CMK (cell line): ENCODE results near the gene PIGZ.

Experiments
- DNase-seq: peaks from one replicate; pipeline ENCODE4 v3.0.0-alpha.2; 2010; ENCODE audit warnings: low read depth

The PIGZ gene, protein sequence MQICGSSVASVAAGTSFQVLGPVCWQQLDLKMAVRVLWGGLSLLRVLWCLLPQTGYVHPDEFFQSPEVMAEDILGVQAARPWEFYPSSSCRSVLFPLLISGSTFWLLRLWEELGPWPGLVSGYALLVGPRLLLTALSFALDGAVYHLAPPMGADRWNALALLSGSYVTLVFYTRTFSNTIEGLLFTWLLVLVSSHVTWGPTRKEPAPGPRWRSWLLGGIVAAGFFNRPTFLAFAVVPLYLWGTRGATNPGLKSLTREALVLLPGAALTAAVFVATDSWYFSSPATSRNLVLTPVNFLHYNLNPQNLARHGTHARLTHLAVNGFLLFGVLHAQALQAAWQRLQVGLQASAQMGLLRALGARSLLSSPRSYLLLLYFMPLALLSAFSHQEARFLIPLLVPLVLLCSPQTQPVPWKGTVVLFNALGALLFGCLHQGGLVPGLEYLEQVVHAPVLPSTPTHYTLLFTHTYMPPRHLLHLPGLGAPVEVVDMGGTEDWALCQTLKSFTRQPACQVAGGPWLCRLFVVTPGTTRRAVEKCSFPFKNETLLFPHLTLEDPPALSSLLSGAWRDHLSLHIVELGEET

DNA sequence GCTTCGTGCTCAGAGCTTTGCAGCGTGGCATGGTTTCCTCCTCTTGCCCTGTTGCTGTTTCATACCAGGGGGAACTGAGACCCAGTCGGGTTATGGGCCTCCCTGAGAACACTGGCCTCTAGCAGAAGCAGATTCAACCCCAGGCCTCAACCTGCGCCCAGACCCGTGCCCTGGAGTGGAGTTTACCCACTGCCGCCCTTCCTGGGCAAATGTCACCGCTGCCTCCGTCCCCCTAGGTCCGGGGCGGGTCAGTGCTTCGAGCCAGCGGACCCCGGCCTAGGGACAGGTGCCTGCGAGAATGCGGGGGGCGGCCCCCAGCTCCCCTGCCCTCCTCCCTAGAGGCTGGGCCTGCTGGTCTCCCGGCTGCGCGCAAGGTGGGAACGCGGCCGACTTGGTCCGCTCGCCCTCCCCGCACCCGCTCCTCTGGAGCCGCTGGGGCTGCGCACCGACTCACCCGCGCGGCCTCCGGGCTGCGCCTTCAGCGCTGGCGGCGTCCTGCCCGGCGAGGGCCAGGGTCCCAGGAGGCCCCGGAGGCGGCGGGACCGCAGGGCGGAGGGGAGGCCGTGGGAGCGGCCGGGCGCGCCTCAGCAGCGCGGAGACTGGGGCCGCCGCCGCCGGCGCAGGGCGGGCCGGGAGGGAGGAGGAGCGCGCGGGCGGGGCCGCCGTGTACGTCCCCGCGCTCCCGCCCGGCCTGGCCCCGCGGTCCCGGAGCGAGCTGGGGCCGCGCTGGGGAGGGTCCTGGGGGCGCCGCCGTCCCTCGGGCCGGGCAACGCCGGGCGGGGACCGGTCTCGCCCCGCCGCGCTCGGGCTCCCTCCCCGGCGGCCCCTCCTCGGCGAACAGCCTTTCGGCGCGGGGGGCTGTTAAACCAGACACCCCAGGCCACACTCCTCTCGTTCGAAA, at the start of gene PIGZ:
Gene PIGZ (minus strand): TSS at position 601 of the 901 bp plus-strand sequence. CDS start 16,802 bp downstream, outside the sequence.
- no peak for DNase-seq

DNA sequence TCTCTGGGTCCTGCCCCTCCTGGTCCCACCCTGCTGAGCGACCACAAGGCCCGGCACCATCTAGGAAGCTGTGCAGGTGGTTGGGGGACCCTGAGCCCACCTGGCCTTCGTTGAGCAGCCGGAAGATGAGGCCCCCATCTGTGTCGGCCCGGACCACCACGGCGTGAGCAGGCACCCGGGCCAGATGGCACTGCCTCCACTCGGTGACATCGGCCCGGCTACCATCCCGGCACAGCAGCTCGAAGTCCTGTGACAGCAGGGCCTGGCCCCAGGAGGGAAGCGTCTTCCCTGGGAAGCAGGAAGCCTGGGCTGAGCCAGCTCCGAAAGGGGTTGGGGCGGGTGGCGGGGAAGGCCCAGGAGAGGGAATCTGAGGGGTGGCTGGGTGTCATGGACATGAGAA, 48.4 kb upstream of the PIGZ start:
- no peak for DNase-seq

DNA sequence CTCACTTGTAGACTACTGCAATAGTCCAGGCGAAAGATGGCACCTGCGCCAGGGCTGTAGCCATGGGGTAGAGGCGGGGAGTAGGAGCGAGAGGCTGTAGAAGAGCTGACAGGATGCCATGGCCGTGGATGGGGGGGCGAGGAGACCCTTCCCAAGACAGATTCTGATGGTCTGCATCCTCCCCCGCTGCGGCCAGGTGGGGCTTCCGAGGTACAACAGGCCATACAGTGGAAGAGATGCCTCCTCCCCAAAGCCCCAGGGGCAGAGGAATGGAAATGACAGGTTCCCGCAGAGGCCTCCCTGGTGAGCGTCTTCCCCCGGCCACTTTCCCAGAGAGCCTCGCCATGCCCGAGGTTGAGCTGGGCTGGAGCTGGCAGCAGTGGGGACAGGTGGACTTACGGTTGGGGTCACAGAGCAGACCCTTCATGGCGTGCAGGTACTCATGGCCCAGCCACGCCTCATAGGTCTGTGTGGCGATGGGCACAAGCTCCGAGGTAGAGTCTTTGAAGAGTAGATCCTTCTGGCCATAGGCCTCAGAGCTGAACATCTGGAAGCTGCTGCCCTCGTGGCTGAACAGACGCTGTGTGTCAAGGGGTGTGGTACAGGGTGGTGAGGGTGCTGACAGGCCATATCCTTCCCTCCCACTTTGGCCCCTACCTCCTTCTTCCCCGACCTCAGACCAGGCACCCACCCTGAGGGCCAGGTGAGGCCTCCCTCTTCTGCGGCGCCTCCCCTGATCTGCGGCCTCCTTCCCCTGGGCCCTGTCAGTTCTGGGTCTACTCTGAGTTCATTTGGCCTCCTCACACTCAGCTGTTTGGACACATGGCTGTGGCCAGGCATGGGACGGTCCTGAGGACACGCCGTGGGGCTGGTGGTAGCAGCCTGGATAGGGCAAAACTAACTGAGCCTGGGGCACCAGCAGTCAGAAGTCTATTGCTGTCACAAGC, 47.4 kb upstream of the PIGZ start:
- no peak for DNase-seq

DNA sequence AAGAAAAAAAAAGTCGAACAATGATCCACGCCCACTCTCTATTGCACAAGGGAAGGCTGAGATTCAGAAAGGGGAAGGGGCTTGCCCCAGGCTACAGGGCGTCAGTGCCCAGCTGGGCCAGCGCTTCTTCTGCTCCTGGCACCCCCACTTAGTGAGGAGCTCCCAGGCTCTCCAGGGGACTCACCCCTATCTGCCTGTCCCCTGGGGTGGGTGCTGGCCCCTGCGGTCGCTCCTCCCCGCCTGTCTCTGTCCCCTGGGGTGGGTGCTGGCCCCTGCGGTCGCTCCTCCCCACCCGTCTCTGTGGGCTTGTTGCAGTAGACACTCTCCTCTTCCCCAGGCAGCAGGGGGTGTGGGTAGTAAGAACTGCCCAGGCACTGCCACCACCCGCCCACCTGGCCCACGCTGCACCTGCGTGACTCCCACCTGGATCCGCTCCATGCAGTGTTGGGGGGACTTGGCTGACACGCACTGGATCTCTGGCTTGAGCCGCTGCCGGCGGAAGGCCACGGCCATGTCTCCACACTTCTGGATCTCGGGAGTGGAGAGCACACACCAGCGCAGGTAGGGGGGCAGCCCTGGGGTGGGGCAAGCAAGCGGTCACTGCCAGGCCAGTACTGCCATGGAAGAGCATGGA, 46.4 kb upstream of the PIGZ start:
- no peak for DNase-seq

DNA sequence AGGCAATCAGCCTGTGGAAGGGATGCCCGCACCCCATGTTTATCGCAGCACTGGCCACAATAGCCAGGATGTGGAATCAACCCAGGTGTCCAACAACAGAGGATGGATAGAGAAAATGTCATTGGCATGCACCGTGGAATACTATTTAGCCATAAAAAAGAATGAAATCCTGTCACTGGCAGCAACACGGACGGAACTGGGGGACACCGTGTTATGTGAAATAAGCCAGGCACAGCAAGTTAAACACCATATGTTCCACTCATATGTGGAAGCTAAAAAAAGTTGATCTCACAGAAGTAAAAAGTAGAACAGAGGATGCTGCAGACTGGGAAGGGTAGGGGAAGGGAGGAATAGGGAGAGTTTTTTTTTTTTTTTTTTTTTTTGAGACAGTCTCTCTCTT, 45.4 kb upstream of the PIGZ start:
- DNase-seq: no peak

DNA sequence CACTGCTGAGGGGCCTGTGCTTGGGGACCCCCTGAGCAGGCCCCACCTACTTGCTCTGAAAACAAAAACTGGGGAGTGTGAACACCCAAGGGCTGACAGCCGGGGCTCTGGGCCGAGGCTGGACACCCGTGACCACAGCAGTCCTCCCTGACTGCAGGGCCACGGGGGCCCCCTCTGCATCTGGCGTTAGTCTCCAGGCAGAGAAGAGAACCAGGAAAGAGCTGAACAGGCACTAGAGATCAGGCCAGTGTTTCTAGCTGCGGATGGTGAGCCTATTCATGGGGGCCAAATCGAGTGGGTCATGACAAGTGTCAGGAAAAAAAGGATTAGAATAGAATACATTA, 43.9 kb upstream of the PIGZ start:
- DNase-seq: no peak

DNA sequence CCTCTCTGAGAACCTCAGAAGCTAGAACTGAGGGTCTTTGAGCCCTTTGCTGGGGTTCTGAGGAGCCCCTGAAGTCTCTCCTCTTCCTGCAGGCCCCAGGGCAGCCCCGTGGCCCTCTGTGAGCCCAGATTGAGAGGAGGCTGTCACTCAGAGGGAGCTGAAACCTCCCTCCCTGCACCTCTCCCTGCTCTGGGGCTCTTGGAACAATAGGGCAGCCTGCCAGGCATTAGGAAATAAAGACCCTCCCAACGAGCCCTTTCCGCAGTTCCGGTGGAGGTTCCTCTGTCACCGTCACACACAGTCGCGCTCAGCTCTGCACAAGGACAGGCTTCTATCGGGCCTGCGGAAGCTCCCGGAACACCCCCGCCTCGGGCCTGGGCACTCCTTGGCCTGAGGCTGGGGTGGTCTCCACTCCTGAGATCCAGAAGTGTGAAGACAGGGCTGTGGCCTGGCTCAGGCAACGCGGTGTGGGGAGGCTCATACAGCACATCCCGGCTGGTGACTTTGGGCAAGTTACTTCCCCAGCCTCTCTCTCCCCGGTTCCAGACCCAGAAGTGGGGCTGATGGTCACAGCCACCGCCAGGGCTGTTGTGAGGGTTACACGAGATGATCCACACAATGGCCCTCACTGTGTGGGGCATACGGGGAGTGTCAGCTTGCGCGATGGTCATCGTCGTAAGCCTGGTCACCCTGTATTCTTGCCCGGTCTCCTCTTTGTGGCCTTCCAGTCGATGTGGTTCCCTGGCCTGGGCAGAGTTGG, 43.3 kb upstream of the PIGZ start:
- DNase-seq: no peak

DNA sequence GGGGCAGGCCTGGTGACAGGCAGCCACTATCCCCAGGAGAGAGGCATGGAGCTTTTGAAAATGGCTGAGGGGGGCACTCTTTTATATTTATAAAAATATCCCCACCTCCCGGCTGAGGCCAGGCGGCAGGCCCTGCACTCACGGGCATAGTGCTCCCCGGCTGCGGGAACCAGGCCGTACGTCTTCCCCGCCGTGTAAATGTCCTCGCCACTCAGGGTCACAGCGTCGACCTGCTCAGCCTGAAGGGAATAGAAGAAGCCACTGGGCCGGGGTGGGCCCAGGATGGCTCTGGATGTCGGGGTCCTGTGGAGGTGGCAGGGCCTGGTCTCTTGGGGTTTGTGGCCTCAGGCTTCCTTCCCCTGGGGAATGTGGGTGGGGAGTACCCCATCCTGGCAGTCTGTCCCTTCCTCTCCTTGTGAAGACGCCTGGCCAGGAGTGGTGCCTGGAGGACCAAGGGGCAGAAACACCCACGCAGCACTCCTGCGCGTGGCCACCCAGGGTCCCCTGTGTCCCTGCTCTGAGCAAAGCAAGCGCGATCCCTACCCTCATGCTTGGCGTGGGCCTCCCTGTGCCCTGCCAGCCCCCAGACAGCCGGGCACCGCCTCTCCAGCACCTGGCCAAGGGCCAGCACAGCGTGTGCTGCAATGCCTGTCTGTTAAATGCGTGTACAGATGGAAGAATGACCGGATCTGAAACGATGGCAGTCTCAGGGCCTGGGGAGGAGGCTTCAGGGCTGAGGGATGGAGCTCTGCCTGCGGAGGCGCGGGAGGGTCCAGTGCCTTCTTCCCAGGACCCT, 42.1 kb upstream of the PIGZ start:
- no peak for DNase-seq

DNA sequence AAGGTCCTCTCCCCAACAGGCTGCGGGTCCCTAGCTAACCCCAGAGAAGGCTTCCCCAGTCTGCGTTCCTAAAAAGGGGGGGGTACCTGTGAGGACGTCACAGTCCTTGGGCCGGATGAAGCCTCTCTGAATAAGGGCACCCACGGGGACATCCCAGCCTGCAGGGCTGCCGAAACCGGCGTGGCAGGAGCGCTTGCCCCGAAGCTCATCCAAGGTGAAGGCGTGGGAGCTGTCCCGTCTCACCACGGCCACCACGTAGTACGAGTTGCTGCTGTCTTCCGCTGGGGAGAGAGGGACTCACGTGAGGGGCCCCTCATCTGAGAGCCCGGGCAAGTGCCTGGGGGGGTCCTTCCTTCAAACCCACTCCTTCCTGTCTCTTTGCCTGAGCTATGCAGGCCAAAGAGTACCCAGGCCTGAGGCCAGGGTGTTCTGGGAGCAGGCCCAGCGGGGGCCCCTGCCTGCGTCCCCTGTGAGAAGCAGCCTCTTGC, 40.9 kb upstream of the PIGZ start:
- no peak for DNase-seq

DNA sequence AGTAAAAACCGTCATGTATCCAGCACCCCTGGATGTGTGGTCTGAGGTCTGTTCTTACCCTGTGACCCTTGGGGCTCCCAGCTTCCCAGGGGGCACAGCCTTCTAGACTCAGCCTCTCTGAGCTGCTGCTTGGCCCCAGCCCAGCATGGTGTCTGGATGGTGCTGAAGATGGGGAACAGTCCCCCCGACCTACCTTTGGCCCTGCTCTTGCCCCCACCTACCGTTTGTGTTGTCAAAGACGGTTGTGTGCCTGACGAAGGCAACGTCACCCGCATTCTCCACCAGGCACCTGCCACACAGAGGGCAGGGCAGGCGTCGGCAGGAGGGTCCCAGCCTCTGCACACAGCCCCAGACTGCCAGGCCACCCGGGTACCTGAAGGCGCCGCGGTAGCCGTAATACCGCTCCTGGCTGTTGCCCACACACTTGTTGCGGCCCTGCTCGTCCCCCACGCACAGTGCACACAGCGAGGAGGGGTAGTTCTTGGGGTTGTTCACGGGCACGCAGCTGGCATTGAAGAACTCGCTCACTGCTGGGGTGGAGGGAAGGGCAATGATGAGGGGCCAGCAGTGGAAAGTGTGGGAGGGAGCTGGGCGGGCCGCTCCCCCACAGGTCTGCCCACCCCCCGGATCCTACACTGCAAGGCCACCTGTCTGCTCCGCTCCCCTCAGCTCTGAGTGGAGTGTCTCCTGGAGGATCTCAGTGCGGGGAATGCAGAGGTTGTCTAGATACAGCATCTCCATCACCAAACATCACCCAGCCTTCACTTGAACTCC, 40.0 kb upstream of the PIGZ start:
- DNase-seq: no peak

DNA sequence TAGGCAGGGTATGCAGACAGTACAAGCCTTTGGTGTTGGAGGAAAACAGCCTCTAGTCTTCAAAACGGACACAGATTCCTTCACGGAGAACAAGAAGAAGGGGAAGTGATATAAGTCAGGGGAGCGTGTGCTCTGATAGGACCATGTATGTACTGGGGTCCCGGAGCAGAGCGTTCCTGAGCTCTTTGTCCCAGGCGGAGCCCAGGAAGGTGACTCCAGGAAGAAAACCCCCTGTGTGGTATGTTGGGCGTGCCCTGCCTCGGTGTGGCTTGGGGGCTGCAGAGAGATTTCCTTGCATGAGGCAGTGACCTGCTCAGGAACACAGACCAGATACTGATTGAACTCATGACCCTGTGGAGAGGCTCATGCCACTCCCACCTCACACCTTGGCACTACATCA, 39.3 kb upstream of the PIGZ start:
- DNase-seq: no peak

DNA sequence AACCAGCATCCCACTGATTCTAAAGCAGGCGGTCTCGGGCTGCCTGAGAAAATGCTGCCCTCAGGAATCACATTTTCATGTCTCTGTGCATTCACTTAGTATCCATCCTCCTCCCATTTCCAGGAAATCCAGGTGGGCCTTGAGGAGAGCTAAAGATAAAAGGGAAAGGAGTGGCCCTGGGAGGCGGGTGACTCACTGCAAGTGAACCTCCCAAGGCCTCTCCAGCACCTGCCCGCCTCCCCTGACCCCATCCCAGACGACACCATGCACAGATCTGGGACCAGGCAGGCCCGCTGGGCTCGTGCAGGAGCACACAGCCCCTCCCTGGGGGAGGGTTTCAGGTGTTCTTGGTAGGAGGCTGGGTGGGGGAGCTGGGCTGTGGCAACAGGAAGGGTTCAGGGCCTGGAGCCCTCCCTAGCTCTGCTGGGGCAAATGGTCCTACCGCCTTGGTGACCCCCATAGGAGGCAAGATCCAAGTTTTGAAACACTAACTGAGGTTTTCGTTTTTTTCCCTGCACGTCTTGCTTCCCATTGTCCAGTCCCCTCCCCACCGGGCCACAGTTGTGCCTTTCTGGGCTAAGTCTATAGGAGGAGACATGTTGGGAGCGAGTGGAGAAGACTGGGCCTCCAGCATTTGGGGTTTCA, 38.8 kb upstream of the PIGZ start:
- DNase-seq: no peak

DNA sequence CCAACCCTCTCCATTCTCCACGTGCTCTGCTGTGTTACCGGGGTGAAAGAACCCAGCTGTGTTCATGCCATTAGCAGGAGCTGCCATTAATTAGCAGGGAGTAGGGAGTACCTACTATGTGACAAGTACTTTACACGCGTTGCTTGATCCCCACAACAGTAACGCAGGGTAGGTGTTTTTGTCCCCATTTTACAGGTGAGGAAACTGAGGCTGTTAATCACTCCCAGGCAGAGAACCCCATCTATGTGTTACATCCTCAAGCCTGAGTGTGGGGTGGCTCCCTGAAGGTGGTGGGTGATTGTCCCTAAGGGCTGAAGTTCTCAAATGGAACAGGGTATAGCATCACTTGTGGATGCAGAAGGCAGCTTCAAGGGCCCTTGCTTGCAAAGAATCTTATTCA, 38.2 kb upstream of the PIGZ start:
- no peak for DNase-seq

DNA sequence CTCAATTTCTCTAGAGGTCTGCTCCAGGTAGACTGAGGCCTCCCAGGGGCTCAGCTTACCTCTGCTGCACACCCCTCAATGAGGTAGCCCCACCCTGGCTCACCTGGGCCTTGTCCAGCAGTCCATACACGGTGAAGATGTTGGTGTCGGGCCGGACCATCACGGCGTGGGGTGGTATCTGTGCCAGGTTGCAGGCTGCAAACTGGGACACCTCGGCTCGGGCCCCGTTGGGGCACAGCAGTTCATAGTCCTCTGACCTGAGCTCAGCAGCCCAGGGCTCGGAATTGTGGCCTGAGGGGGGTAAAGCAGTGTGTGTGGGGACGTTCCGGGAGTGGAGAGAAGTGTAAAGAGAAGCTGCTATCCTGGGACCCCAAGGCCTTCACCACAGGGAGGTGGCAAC, 37.8 kb upstream of the PIGZ start:
- no peak for DNase-seq

DNA sequence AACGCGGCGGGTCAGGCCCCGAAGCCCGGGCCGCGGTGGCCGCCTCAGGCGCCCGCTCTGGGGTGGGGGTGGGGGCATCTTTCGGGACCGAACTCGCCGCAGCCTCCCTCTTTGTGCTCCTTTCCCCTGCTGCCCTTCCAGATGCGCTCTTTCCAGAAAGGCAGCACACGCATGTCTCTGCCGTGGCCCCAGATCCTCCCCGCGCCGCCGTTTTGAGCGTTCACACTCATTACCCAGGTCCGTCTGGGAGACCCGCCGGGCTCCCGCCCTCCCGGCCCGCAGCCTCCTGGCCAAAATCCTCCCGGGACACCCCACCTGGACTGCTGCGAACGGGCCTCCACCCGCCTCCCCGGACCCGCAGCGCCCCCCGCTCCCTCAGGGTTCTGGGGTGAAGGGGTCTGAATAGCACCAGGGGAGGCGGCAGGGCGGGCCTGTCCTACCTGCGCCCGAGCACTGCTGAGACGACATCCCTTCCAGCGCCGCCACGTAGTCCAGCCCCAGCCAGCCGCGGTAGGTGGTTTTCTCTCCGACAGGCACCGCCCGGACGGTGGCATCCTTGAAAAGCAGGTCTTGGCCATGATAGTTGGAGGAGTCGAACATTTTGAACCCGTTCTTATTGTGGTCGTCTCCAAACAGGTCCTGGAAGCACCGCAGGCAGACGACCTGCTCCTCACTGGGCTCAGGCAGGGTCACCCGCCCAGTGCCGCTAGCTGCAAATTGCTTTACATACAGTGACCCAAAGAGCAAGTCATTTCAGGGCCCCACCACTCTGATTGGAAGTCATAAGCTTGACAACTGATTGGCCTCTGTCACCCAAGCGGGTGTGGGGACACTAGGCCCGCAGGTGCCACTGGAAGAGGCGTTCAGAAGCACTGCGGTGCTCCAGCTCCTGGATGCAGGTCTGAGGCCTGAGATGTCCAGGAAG, 35.1 kb upstream of the PIGZ start:
- no peak for DNase-seq

DNA sequence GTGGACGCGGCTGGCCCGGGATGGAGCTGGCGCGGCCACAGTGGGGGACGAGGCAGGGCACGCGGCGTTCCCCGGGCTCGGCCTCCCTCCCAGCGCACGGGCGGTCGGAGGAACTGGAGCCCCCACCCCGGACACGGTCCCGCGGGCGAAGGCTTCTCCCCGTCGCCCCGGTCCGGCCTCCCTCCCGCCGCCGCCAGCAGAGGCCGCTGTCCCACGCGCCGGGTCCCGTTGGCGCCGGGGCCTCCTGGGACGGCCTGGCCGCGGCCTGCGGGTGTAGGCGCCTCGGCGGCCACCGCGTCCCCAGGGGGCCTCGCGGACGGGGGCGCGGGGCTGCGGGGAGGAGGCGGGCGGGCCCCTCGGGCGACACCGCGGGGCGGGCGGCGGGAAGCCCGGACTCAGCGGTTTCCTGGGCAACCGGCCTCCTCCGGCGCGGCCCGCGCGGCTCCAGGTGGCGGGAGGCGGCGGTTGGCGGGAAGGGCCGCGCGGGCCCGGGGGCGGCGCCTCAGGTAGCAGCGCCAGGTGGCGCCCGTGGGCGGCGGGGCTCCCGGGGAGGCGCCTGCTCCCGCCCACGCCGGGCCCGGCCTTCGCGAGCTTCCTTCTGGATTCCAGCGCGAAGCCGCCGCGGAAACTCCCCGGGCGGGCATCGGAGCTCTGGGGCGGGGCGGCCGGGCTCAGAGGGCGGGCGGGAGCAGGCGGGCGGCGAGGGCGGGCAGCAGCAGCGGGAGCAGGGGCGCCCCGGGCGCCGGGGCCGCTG, 34.2 kb upstream of the PIGZ start:
- DNase-seq: no peak
